AG09309 (cell line): ENCODE data around the gene RNF213.

Experiments
- DNase-seq: peaks from one replicate; pipeline ENCODE4 v3.0.0-alpha.2; 2010; ENCODE audit warnings: low read depth
- H3K4me3 ChIP-seq: 2 replicates; pipeline ENCODE4 v1.5.1; 2011; ENCODE audit warnings: mild to moderate bottlenecking, low read depth, low read length, moderate library complexity; ENCODE audit not compliant: control insufficient read depth
- TF ChIP-seq, protein P1 (sequence below): IDR thresholded peaks from 2 replicates; pipeline ENCODE4 v1.5.1; 2011; ENCODE audit warnings: mild to moderate bottlenecking, low read depth, low read length, inconsistent platforms; ENCODE audit not compliant: insufficient read depth, control insufficient read depth; ENCODE audit errors: missing control alignments

The RNF213 gene

GRCh38 chr17:80431246-80432195, 170.9 kb downstream of the RNF213 start:
- DNase-seq, result no peak
- TF ChIP-seq, protein P1, sequence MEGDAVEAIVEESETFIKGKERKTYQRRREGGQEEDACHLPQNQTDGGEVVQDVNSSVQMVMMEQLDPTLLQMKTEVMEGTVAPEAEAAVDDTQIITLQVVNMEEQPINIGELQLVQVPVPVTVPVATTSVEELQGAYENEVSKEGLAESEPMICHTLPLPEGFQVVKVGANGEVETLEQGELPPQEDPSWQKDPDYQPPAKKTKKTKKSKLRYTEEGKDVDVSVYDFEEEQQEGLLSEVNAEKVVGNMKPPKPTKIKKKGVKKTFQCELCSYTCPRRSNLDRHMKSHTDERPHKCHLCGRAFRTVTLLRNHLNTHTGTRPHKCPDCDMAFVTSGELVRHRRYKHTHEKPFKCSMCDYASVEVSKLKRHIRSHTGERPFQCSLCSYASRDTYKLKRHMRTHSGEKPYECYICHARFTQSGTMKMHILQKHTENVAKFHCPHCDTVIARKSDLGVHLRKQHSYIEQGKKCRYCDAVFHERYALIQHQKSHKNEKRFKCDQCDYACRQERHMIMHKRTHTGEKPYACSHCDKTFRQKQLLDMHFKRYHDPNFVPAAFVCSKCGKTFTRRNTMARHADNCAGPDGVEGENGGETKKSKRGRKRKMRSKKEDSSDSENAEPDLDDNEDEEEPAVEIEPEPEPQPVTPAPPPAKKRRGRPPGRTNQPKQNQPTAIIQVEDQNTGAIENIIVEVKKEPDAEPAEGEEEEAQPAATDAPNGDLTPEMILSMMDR, result no peak
- no peak overlapping the region for H3K4me3 ChIP-seq

DNA sequence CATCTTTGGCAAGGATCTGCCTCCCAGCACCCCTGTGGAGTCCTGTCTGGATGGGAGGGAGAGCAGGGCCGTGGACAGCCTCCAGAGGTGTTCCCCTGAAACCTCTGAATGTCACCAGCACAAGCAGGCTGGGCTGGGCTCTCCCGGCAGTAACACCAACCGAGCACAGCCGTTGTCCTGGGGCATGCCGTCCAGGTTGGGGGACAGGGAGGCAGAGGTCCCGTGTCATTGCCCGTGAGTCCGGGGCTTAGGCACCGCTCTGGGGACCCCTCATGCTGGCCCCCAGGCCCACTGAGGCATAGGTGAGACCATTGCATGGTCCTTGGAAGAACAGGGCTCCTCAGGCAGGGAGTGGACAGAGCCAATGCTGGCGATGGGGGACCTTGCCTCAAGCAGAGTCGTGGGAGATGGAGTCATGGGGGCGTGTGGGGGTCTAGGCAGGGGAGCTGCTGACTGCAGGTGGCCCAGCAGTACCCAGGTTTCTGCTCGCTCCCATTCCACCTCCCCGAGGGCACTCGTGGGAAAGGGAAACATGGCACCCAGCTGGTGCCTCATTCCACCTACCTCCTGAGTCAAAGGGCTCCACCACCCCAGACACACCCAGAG, 171.8 kb downstream of the RNF213 start:
- no peak overlapping the region for H3K4me3 ChIP-seq
- no peak for DNase-seq
- TF ChIP-seq, protein P1, result no peak

GRCh38 chr17:80432961-80433550, 172.4 kb downstream of the RNF213 start:
- TF ChIP-seq, protein P1, result no peak
- H3K4me3 ChIP-seq, result no peak overlapping the region
- no peak for DNase-seq

- DNase-seq, result no peak
- TF ChIP-seq, protein P1, result no peak
- H3K4me3 ChIP-seq, result no peak overlapping the region
Measured at GRCh38 chr17:80433916-80434666, 173.4 kb downstream of the RNF213 start.

DNA sequence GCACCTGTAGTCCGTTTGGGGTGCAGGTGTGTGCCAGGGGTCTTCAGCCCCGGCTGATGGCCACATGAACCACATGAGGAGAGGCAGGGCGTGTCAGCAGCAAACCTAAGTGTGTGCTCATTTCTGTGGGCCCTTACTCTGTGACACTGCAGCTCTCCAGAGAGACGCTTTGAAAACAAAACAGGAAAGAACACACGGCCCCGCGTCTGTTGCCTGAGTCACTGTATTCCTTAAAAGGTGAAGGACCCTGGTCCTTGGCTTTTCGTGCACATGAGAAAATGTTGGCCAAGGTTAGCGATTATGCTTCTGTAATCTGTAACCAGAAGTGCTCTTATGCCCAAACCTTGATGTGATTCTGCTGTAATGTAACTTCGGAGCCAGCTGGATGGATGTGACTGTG, 176.9 kb downstream of the RNF213 start:
- no peak overlapping the region for H3K4me3 ChIP-seq
- no peak for DNase-seq
- TF ChIP-seq, protein P1, result no peak

GRCh38 chr17:80438806-80439205, 178.2 kb downstream of the RNF213 start:
- no peak overlapping the region for H3K4me3 ChIP-seq
- TF ChIP-seq, protein P1, result no peak
- no peak for DNase-seq
